ENCODE results near the gene ALG5. TPM values are rescaled to one million over a fixed set of nuclear protein-coding genes. Genes with fewer than 3 reads are reported as not detected.

Gene ALG5
- polyA plus RNA-seq, 2 of the 4 experiments (the other 2 are of a cell fraction), result 34.4 to 69.0 TPM

- no peak for TF ChIP-seq GATA3 (IDR thresholded peaks at IDR 0.05; ENCODE audit: borderline replicate concordance)
- TF ChIP-seq POLR2AphosphoS2 (conservative IDR thresholded peaks at IDR 0.05; ENCODE audit: low read length), result no peak
- TF ChIP-seq NR3C1 (IDR thresholded peaks at IDR 0.05), result no peak
- TF ChIP-seq BHLHE40 (IDR thresholded peaks at IDR 0.05; ENCODE audit: low read depth, low read length), result no peak
- no peak for TF ChIP-seq EHMT2 (IDR thresholded peaks at IDR 0.05; ENCODE audit: low read depth)
- no peak for TF ChIP-seq PHF8 (IDR thresholded peaks at IDR 0.05; ENCODE audit: borderline replicate concordance, low read depth)
- TF ChIP-seq CEBPB (IDR thresholded peaks at IDR 0.05), result no peak
- TF ChIP-seq FOSL2 (IDR thresholded peaks at IDR 0.05), result no peak
- TF ChIP-seq FOSL2 (CRISPR knock-in tag; IDR thresholded peaks at IDR 0.05), result no peak
- no peak for TF ChIP-seq CBX8 (IDR thresholded peaks at IDR 0.05)
- no peak for TF ChIP-seq RNF2 (IDR thresholded peaks at IDR 0.05; ENCODE audit: borderline replicate concordance, low read depth)
- no peak for TF ChIP-seq TFCP2L1 (CRISPR knock-in tag; IDR thresholded peaks at IDR 0.05)
- no peak for TF ChIP-seq TP53 (CRISPR knock-in tag; IDR thresholded peaks at IDR 0.05)
- TF ChIP-seq JUN (IDR thresholded peaks at IDR 0.05), result no peak
- TF ChIP-seq MYC (IDR thresholded peaks at IDR 0.05; ENCODE audit: borderline replicate concordance, low read length), result no peak
- TF ChIP-seq ZNF302 (CRISPR knock-in tag; IDR thresholded peaks at IDR 0.05), result no peak
- peak; percentile 73 to 82 for ATAC-seq
- peak within 1 kb of the TSS; percentile 95 for H3K4me2 ChIP-seq
- CTCF ChIA-PET, result no interaction called here
- H3K27ac ChIP-seq, result peak within 1 kb of the TSS; percentile 15 to 79; a peak in 3 of 6 replicates
- FAIRE-seq, result no peak
- POLR2A ChIA-PET, result no interaction called here
- 3% methylated on average over 6 of the region's 104 CpGs for WGBS (ENCODE audit: missing lambda C conversion rate)
- H3K4me1 ChIP-seq, result no peaks in the 10 kb centered on the region
- H3K9me3 ChIP-seq, result no peaks in the 10 kb centered on the region
- peak; percentile 8 to 18 for DNase-seq (ENCODE audit: low read depth in 1 of 2, low spot score in 1 of 2)
- peak within 1 kb of the TSS; percentile 56 for H3K4me3 ChIP-seq
Measured at GRCh38 chr13:36919833-36920615, 79.1 kb downstream of the ALG5 start, which contains the start of gene SMAD9. TSS of gene SMAD9 (minus strand) at chr13:36920238. CDS start at chr13:36879689, 40,549 bp downstream.

GRCh38 chr13:36919171-36919832 lies 79.8 kb downstream of the ALG5 start:
- Histone ChIP-seq H3K4me3 (peak overlapping the region; percentile 56), H3K27ac (peak overlapping the region in 1 of 2 experiments; percentile 79; a peak in 3 of 6 replicates), H3K9me3 (no peaks in the 10 kb centered on the region), H3K4me1 (no peaks in the 10 kb centered on the region), H3K4me2 (peak overlapping the region; percentile 95)
- FAIRE-seq (no peak), ATAC-seq (peak; percentile 22 to 65; a peak in 3 of 6 replicates), DNase-seq (ENCODE audit: low read depth in 1 of 2, low spot score in 1 of 2) (no peak)
- TF ChIP-seq ELK1 (IDR thresholded peaks at IDR 0.05; ENCODE audit: low read depth, low read length) (no peak), MAFK (IDR thresholded peaks at IDR 0.05; ENCODE audit: partially characterized antibody) (no peak), ATOH8 (CRISPR knock-in tag; IDR thresholded peaks at IDR 0.05; ENCODE audit: low read depth) (no peak), GATA3 (IDR thresholded peaks at IDR 0.05; ENCODE audit: borderline replicate concordance) (no peak), POLR2A (IDR thresholded peaks at IDR 0.05; ENCODE audit: low read length) (no peak), HMGXB4 (CRISPR knock-in tag; IDR thresholded peaks at IDR 0.05; ENCODE audit: borderline replicate concordance) (no peak), POLR2AphosphoS2 (conservative IDR thresholded peaks at IDR 0.05; ENCODE audit: low read length) (no peak), CBX2 (IDR thresholded peaks at IDR 0.05; ENCODE audit: borderline replicate concordance, low read depth) (no peak), CTCF (IDR thresholded peaks at IDR 0.05) (no peak), HES2 (IDR thresholded peaks at IDR 0.05) (no peak), HEYL (CRISPR knock-in tag; IDR thresholded peaks at IDR 0.05) (no peak), EHF (CRISPR knock-in tag; IDR thresholded peaks at IDR 0.05) (no peak)
- whole genome bisulfite sequencing (ENCODE audit: missing lambda C conversion rate), result 10% methylated on average over 16 of the region's 51 CpGs
- ChIA-PET POLR2A (no interaction called here), CTCF (no interaction called here)

Data from A549 (cell line).